Calu3 (cell line): ENCODE measurements around the gene UNC5C. TPM values are rescaled to one million over a fixed set of nuclear protein-coding genes. Genes with fewer than 3 reads are reported as not detected.

Source experiments
- BruUV-seq: library from RNA; stranded (reverse); fragments of 400-500 nt; replicated peaks from 2 replicates; lab custom pipeline; 2021; lab: Mats Ljungman, UMichigan
- CTCF ChIA-PET: fragments of 300-600 bp; sonication (Branson Sonifier 250); formaldehyde crosslinking; loops from one replicate; lab custom pipeline; 2022; ENCODE audit warnings: antibody characterized with exemption; lab: Charles Lee
- DNase-seq: peaks from one replicate; pipeline ENCODE4 v3.0.0; 2022
- H3K27ac Mint-ChIP-seq: one replicate; pipeline ENCODE4 v1.8.0; 2022; ENCODE audit warnings: mixed read lengths; ENCODE audit not compliant: unreplicated experiment
- H3K27me3 Mint-ChIP-seq: one replicate; pipeline ENCODE4 v1.8.0; 2022; ENCODE audit warnings: mixed read lengths; ENCODE audit not compliant: unreplicated experiment
- H3K36me3 Mint-ChIP-seq: one replicate; pipeline ENCODE4 v1.8.0; 2022; ENCODE audit warnings: mild to moderate bottlenecking, moderate library complexity, mixed read lengths; ENCODE audit not compliant: insufficient read depth, unreplicated experiment
- H3K4me1 Mint-ChIP-seq: one replicate; pipeline ENCODE4 v1.8.0; 2022; ENCODE audit warnings: mild to moderate bottlenecking, low read depth, mixed read lengths; ENCODE audit not compliant: unreplicated experiment
- H3K4me3 Mint-ChIP-seq: one replicate; pipeline ENCODE4 v1.8.0; 2022; ENCODE audit warnings: mild to moderate bottlenecking, low read depth, moderate library complexity, mixed read lengths; ENCODE audit not compliant: unreplicated experiment
- H3K9me3 Mint-ChIP-seq: one replicate; pipeline ENCODE4 v1.8.0; 2022; ENCODE audit warnings: low read depth, mixed read lengths; ENCODE audit not compliant: unreplicated experiment
- CTCF ChIP-seq: fragments of 200-600 bp; IDR thresholded peaks from one replicate; pipeline ENCODE4 v1.8.0; 2022; ENCODE audit warnings: antibody characterized with exemption; ENCODE audit not compliant: unreplicated experiment
- intact Hi-C: fragments of 100-400 bp; cut with micrococcal nuclease; formaldehyde crosslinking; loops from one replicate; pipeline ENCODE4 v1.10.0; 2022; ENCODE audit not compliant: unreplicated experiment
- total RNA-seq: library from RNA; stranded (reverse); gene quantifications from 2 replicates; pipeline ENCODE4 v1.2.3, GENCODE V29; 2022

UNC5C gene
- total RNA-seq, 1 experiment from 2014 or later = not detected

- peak overlapping the region; percentile 91 for H3K4me3 Mint-ChIP-seq
- no peaks in the 10 kb centered on the region for H3K9me3 Mint-ChIP-seq
- no peak for TF ChIP-seq CTCF
- CTCF ChIA-PET = no interaction called here
- intact Hi-C loops = no loop called here
- peak; percentile 37 for DNase-seq
- peaks cover 16% of the 10 kb centered on the region for H3K27me3 Mint-ChIP-seq
- H3K36me3 Mint-ChIP-seq = peaks cover 6% of the 10 kb centered on the region
- peaks cover 7% of the 10 kb centered on the region for H3K4me1 Mint-ChIP-seq
- BruUV-seq = no TSS peak
- H3K27ac Mint-ChIP-seq = no peak overlapping the region
Observed at GRCh38 chr4:95549246-95550114, 707 bp upstream of the UNC5C start.

DNA sequence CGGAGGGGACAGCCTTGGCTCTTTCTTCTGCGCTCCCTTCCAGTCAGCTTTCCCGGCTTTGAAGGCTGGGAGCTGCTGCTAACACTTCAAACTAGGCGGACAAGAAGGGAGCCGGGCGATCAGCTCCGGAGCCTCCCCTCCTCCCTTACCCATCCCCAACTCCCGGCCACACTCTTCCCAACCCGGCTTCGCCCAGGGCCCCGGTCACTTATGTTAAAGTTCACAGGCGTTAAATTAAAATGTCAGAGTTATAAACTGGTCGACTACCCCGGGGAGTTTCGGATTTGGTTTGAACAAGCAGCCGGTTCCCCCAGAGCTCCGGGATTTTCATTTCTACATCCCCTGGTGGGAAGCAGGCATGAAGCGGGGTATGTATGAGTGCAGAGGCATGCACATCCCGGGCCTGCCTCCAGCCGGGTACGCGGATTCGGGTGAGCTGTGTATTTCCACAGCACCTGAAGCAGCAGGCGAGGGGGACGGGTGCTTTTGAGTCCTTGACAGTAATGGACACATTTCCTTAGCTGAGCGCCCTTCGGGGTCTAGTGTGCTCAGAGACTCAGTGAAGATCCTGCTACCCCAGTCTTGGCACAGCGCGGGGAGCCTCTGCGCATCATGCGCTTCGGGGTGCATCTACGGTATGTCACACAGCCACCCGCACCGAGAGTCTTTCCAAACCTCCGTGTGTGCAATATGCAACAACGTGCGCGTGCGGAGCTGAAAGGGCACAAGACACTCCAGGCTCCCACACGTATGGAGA lies 880 bp downstream of the UNC5C start:
- Mint-ChIP-seq H3K27me3 (peaks cover 16% of the 10 kb centered on the region), H3K27ac (no peak overlapping the region), H3K9me3 (no peaks in the 10 kb centered on the region), H3K36me3 (peaks cover 6% of the 10 kb centered on the region), H3K4me1 (peaks cover 7% of the 10 kb centered on the region), H3K4me3 (peak overlapping the region; percentile 91)
- CTCF ChIA-PET = interaction anchor here (1.8 kb wide), 1 partner anchor 9 kb away, joined by 4 read pairs; no protein-coding TSS in a partner anchor
- no peak for DNase-seq
- intact Hi-C loops = no loop called here
- no peak for TF ChIP-seq CTCF
- no TSS peak for BruUV-seq

GRCh38 chr4:95546866-95547714 lies 1.7 kb downstream of the UNC5C start:
- DNase-seq = no peak
- Mint-ChIP-seq H3K9me3 (no peaks in the 10 kb centered on the region), H3K36me3 (peaks cover 6% of the 10 kb centered on the region), H3K4me3 (peak overlapping the region; percentile 91), H3K27ac (no peak overlapping the region), H3K27me3 (peaks cover 16% of the 10 kb centered on the region), H3K4me1 (peaks cover 7% of the 10 kb centered on the region)
- CTCF ChIA-PET = interaction anchor here (0.6 to 1.8 kb wide), 2 partner anchors 10 to 1444 kb away, joined by 3 to 4 read pairs; no protein-coding TSS in a partner anchor
- intact Hi-C loops = no loop called here
- BruUV-seq = no TSS peak
- no peak for TF ChIP-seq CTCF

DNA sequence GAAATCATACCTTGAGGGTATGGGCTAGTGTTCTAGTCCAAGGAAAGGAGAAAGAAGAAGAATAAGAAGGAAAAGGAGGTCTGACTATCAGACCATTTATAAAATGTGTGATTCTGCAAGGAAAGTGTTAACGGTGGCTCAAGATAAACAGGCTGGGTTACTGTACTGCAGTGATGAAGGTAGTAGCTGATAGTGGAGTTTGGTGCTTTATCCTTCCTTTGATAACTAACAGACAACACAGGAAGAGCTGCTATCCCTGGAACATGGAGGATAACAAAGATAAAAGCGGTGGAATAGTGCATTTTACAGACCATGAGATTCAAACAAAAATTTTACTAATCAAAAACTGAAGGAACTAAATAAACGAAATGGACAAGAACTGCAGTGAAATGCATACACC lies 2.6 kb downstream of the UNC5C start:
- H3K27me3 Mint-ChIP-seq = peaks cover 16% of the 10 kb centered on the region
- H3K4me3 Mint-ChIP-seq = no peak overlapping the region
- DNase-seq = no peak

More for the DNA sequence above, 2.6 kb downstream of the UNC5C start:
- Mint-ChIP-seq H3K36me3 (peaks cover 6% of the 10 kb centered on the region), H3K27ac (no peak overlapping the region), H3K9me3 (no peaks in the 10 kb centered on the region), H3K4me1 (peaks cover 7% of the 10 kb centered on the region)
- no TSS peak for BruUV-seq
- intact Hi-C loops = no loop called here
- TF ChIP-seq CTCF = no peak
- CTCF ChIA-PET = no interaction called here
